B cell (primary cell): ENCODE data around the gene ARL6IP1.
"Not testable (repeated sequence)": the region's sequence is repeated elsewhere in the genome, so short reads cannot be mapped to it uniquely, and the experiment has no call there.

Experiments used
- CTCF ChIP-seq: fragments of 200-600 bp; IDR thresholded peaks from one replicate; pipeline ENCODE4 v1.8.0; 2022; ENCODE audit warnings: antibody characterized with exemption, mild to moderate bottlenecking
- EZH2 ChIP-seq: IDR thresholded peaks from 2 replicates; pipeline ENCODE4 v1.6.1; 2012; ENCODE audit warnings: borderline replicate concordance, low read depth, mild to moderate bottlenecking, moderate library complexity, low read length; ENCODE audit not compliant: insufficient read depth, poor library complexity, severe bottlenecking

- not testable (repeated sequence) for TF ChIP-seq CTCF, EZH2
Observed at GRCh38 chr16:18756639-18757038, 44.7 kb downstream of the ARL6IP1 start.
